PC-3 (cell line): ENCODE measurements around the gene SPRED1. TPM values are rescaled to one million over a fixed set of nuclear protein-coding genes. Genes with fewer than 3 reads are reported as not detected.

Source experiments
- ATAC-seq: fragments of 200-7000 bp; cut with Tn5 transposase; 2 replicates; pipeline ENCODE4 v1.9.1; 2020; ENCODE audit warnings: mild to moderate bottlenecking, moderate library complexity
- BruUV-seq: library from RNA; stranded (reverse); fragments of 400-500 nt; replicated peaks from 2 replicates; lab custom pipeline; 2021; lab: Mats Ljungman, UMichigan
- CTCF ChIA-PET: fragments of 300-600 bp; sonication (Branson Sonifier 250); formaldehyde crosslinking; loops from one replicate; lab custom pipeline; 2022; ENCODE audit warnings: antibody characterized with exemption; lab: Charles Lee
- POLR2A ChIA-PET: fragments of 300-600 bp; sonication (Branson Sonifier 250); formaldehyde crosslinking; loops from one replicate; lab custom pipeline; 2022; ENCODE audit warnings: antibody characterized with exemption; ENCODE audit not compliant: unreplicated experiment; lab: Charles Lee
- DNase-seq: peaks from one replicate; pipeline ENCODE4 v3.0.0-alpha.2; 2015
- H2AFZ ChIP-seq: fragments of 300-600 bp; sonication (generic); 2 replicates; pipeline ENCODE4 v1.6.0; 2016; ENCODE audit warnings: antibody characterized with exemption, low read length
- H3F3A ChIP-seq: fragments of 300-600 bp; sonication (generic); one replicate; pipeline ENCODE4 v1.6.0; 2017; ENCODE audit warnings: antibody characterized with exemption, low read length, control low read depth, mild to moderate bottlenecking; ENCODE audit not compliant: unreplicated experiment
- H3K27ac ChIP-seq: fragments of 300-600 bp; sonication (generic); 2 replicates; pipeline ENCODE4 v1.5.1; 2016; ENCODE audit warnings: mild to moderate bottlenecking, low read length
- H3K27me3 ChIP-seq: fragments of 300-600 bp; sonication (generic); 2 replicates; pipeline ENCODE4 v1.6.1; 2016; ENCODE audit warnings: low read length, mixed read lengths
- H3K36me3 ChIP-seq: fragments of 300-600 bp; sonication (generic); 2 replicates; pipeline ENCODE4 v1.6.1; 2016; ENCODE audit warnings: low read depth, mixed run types, low read length, mixed read lengths
- H3K4me1 ChIP-seq: fragments of 300-600 bp; sonication (generic); 2 replicates; pipeline ENCODE4 v1.5.1; 2016; ENCODE audit warnings: low read length; ENCODE audit not compliant: insufficient read depth
- H3K4me2 ChIP-seq: fragments of 300-600 bp; sonication (generic); 2 replicates; pipeline ENCODE4 v1.6.0; 2016; ENCODE audit warnings: low read length
- H3K4me3 ChIP-seq: fragments of 300-600 bp; sonication (generic); 2 replicates; pipeline ENCODE4 v1.5.1; 2016; ENCODE audit warnings: mild to moderate bottlenecking, low read length, mixed read lengths
- H3K79me2 ChIP-seq: fragments of 300-600 bp; sonication (generic); 2 replicates; pipeline ENCODE4 v1.6.1; 2017; ENCODE audit warnings: low read length, mixed read lengths
- H3K9ac ChIP-seq: fragments of 300-600 bp; sonication (generic); 2 replicates; pipeline ENCODE4 v1.6.0; 2016; ENCODE audit warnings: mild to moderate bottlenecking, low read length
- H3K9me2 ChIP-seq: fragments of 300-600 bp; sonication (generic); replicated peaks from 2 replicates; pipeline ENCODE4 v1.6.1; 2016; ENCODE audit warnings: mixed run types, low read length, mixed read lengths
- H3K9me3 ChIP-seq: fragments of 300-600 bp; sonication (generic); 2 replicates; pipeline ENCODE4 v1.6.1; 2016; ENCODE audit warnings: low read length, mixed read lengths
- H4K20me1 ChIP-seq: fragments of 300-600 bp; sonication (generic); 2 replicates; pipeline ENCODE4 v1.6.1; 2016; ENCODE audit warnings: low read length, mixed read lengths
- CTCF ChIP-seq: fragments of 300-600 bp; sonication (generic); conservative IDR thresholded peaks from 2 replicates; pipeline ENCODE4 v1.5.1; 2017; ENCODE audit warnings: antibody characterized with exemption, low read depth, mild to moderate bottlenecking, low read length
- EZH2 ChIP-seq: fragments of 300-600 bp; sonication (generic); IDR thresholded peaks from one replicate; pipeline ENCODE4 v1.6.1; 2017; ENCODE audit warnings: antibody characterized with exemption, mild to moderate bottlenecking, low read length; ENCODE audit not compliant: unreplicated experiment
- EZH2phosphoT487 ChIP-seq: fragments of 300-600 bp; sonication (generic); IDR thresholded peaks from 2 replicates; pipeline ENCODE4 v1.6.1; 2018; ENCODE audit warnings: mild to moderate bottlenecking, antibody characterized with exemption, low read length, borderline replicate concordance
- intact Hi-C: fragments of 100-400 bp; cut with micrococcal nuclease; formaldehyde crosslinking; loops from 2 replicates; pipeline ENCODE4 v1.9.0; 2023
- total RNA-seq: library from RNA; depleted of rRNA; stranded (reverse); fragments of >200 nt; gene quantifications from 2 replicates; pipeline ENCODE4 v1.2.3, GENCODE V29; 2014

Gene SPRED1
- total RNA-seq, 1 experiment from 2014 or later = 39.7 TPM

- H3K4me1 ChIP-seq = peaks cover 24% of the 10 kb centered on the region
- no peaks in the 10 kb centered on the region for H3K27me3 ChIP-seq
- intact Hi-C loops = no loop called here
- no peaks in the 10 kb centered on the region for H4K20me1 ChIP-seq
- H3K79me2 ChIP-seq = no peaks in the 10 kb centered on the region
- no peak overlapping the region for H3K27ac ChIP-seq
- H2AFZ ChIP-seq = no peak overlapping the region
- ATAC-seq (peak; percentile 83), DNase-seq (peak; percentile 43)
- H3K9ac ChIP-seq = no peak overlapping the region
- POLR2A ChIA-PET = interaction anchor here (0.7 kb wide), 1 partner anchor 53 kb away, joined by 4 read pairs; no protein-coding TSS in a partner anchor
- BruUV-seq = no TSS peak
- no peak overlapping the region for H3K4me3 ChIP-seq
- no peaks in the 10 kb centered on the region for H3K9me2 ChIP-seq
- H3K36me3 ChIP-seq = no peaks in the 10 kb centered on the region
- CTCF ChIA-PET = no interaction called here
- H3F3A ChIP-seq = no peaks in the 10 kb centered on the region
- no peak for TF ChIP-seq EZH2phosphoT487
- no peak for TF ChIP-seq EZH2
- no peak for TF ChIP-seq CTCF
- H3K4me2 ChIP-seq = no peak overlapping the region
- no peaks in the 10 kb centered on the region for H3K9me3 ChIP-seq
Measured at GRCh38 chr15:38207621-38208020, 45.0 kb upstream of the SPRED1 start.

GRCh38 chr15:38208206-38208605, 44.4 kb upstream of the SPRED1 start:
- H3K36me3 ChIP-seq = no peaks in the 10 kb centered on the region
- H3K9me3 ChIP-seq = no peaks in the 10 kb centered on the region
- ChIA-PET POLR2A (no interaction called here), CTCF (no interaction called here)
- no peaks in the 10 kb centered on the region for H3F3A ChIP-seq
- no peaks in the 10 kb centered on the region for H3K79me2 ChIP-seq
- TF ChIP-seq EZH2phosphoT487 (no peak), EZH2 (no peak), CTCF (no peak)
- BruUV-seq = no TSS peak
- peaks cover 18% of the 10 kb centered on the region for H3K4me1 ChIP-seq
- no peak for DNase-seq
- ATAC-seq = no peak
- intact Hi-C loops = no loop called here
- H4K20me1 ChIP-seq = no peaks in the 10 kb centered on the region
- H3K4me3 ChIP-seq = no peak overlapping the region
- no peaks in the 10 kb centered on the region for H3K27me3 ChIP-seq
- H2AFZ ChIP-seq = no peak overlapping the region
- H3K9ac ChIP-seq = no peak overlapping the region
- H3K27ac ChIP-seq = no peak overlapping the region
- H3K9me2 ChIP-seq = no peaks in the 10 kb centered on the region
- no peak overlapping the region for H3K4me2 ChIP-seq

- Histone ChIP-seq H3K27ac (no peak overlapping the region), H3F3A (no peaks in the 10 kb centered on the region), H2AFZ (no peak overlapping the region), H3K4me1 (peaks cover 14% of the 10 kb centered on the region), H3K36me3 (no peaks in the 10 kb centered on the region), H3K9me2 (no peaks in the 10 kb centered on the region), H3K4me2 (no peak overlapping the region), H4K20me1 (no peaks in the 10 kb centered on the region), H3K4me3 (no peak overlapping the region), H3K9me3 (no peaks in the 10 kb centered on the region), H3K79me2 (no peaks in the 10 kb centered on the region), H3K27me3 (no peaks in the 10 kb centered on the region), H3K9ac (no peak overlapping the region)
- ChIA-PET CTCF (no interaction called here), POLR2A (no interaction called here)
- no TSS peak for BruUV-seq
- TF ChIP-seq EZH2 = no peak
- no peak for TF ChIP-seq EZH2phosphoT487
- TF ChIP-seq CTCF = no peak
- intact Hi-C loops = no loop called here
- ATAC-seq = no peak
- no peak for DNase-seq
Measured at GRCh38 chr15:38208779-38209178, 43.9 kb upstream of the SPRED1 start.
